PC-9 (cell line): ENCODE results near the gene CLEC4M.

Experiments used
- EZH2 ChIP-seq: fragments of 200-600 bp; sonication (generic); IDR thresholded peaks from 2 replicates; pipeline ENCODE4 v1.8.0; 2017; ENCODE audit warnings: antibody characterized with exemption, low read depth
- TF ChIP-seq, protein P1 (sequence below): fragments of 200-600 bp; sonication (generic); conservative IDR thresholded peaks from 2 replicates; pipeline ENCODE4 v1.6.1; 2017; ENCODE audit warnings: mixed run types, antibody characterized with exemption, mild to moderate bottlenecking, moderate library complexity

- TF ChIP-seq EZH2, result no peak
- TF ChIP-seq, protein P1, sequence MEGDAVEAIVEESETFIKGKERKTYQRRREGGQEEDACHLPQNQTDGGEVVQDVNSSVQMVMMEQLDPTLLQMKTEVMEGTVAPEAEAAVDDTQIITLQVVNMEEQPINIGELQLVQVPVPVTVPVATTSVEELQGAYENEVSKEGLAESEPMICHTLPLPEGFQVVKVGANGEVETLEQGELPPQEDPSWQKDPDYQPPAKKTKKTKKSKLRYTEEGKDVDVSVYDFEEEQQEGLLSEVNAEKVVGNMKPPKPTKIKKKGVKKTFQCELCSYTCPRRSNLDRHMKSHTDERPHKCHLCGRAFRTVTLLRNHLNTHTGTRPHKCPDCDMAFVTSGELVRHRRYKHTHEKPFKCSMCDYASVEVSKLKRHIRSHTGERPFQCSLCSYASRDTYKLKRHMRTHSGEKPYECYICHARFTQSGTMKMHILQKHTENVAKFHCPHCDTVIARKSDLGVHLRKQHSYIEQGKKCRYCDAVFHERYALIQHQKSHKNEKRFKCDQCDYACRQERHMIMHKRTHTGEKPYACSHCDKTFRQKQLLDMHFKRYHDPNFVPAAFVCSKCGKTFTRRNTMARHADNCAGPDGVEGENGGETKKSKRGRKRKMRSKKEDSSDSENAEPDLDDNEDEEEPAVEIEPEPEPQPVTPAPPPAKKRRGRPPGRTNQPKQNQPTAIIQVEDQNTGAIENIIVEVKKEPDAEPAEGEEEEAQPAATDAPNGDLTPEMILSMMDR, result no peak
Measured at GRCh38 chr19:7790416-7790815, 27.4 kb downstream of the CLEC4M start.
